ENCODE data around the gene PHLDA3. TPM values are rescaled to one million over a fixed set of nuclear protein-coding genes. Genes with fewer than 3 reads are reported as not detected.

Gene PHLDA3
- total RNA-seq, 1 donor, result 68.6 TPM

GRCh38 chr1:201426479-201427310 lies 42.3 kb downstream of the PHLDA3 start:
- no peak for TF ChIP-seq CTCF (IDR thresholded peaks at IDR 0.05; ENCODE audit: insufficient read depth, low read length)
- H3K4me3 ChIP-seq (ENCODE audit: low read depth, low read length), result no peak overlapping the region
- no peak for DNase-seq (ENCODE audit: low read depth)

- no peak for DNase-seq (ENCODE audit: low read depth)
- TF ChIP-seq CTCF (IDR thresholded peaks at IDR 0.05; ENCODE audit: insufficient read depth, low read length), result no peak
- H3K4me3 ChIP-seq (ENCODE audit: low read depth, low read length), result no peak overlapping the region
Observed at GRCh38 chr1:201424146-201424545, 44.8 kb downstream of the PHLDA3 start.

GRCh38 chr1:201423655-201424054 lies 45.3 kb downstream of the PHLDA3 start:
- TF ChIP-seq CTCF (IDR thresholded peaks at IDR 0.05; ENCODE audit: insufficient read depth, low read length), result no peak
- no peak for DNase-seq (ENCODE audit: low read depth)
- H3K4me3 ChIP-seq (ENCODE audit: low read depth, low read length), result no peak overlapping the region

GRCh38 chr1:201422436-201423030 lies 46.5 kb downstream of the PHLDA3 start:
- TF ChIP-seq CTCF (IDR thresholded peaks at IDR 0.05; ENCODE audit: insufficient read depth, low read length), result no peak
- no peak for DNase-seq (ENCODE audit: low read depth)
- H3K4me3 ChIP-seq (ENCODE audit: low read depth, low read length), result no peak overlapping the region

GRCh38 chr1:201422026-201422425 lies 47.0 kb downstream of the PHLDA3 start:
- H3K4me3 ChIP-seq (ENCODE audit: low read depth, low read length), result no peak overlapping the region
- no peak for TF ChIP-seq CTCF (IDR thresholded peaks at IDR 0.05; ENCODE audit: insufficient read depth, low read length)
- no peak for DNase-seq (ENCODE audit: low read depth)

- no peak for DNase-seq (ENCODE audit: low read depth)
- TF ChIP-seq CTCF (IDR thresholded peaks at IDR 0.05; ENCODE audit: insufficient read depth, low read length), result no peak
- no peak overlapping the region for H3K4me3 ChIP-seq (ENCODE audit: low read depth, low read length)
Observed at GRCh38 chr1:201421041-201421440, 47.9 kb downstream of the PHLDA3 start.

All from fibroblast of the aortic adventitia (primary cell).